GDM1 (cell line): ENCODE data around the gene DYNLL2.
"Not testable (repeated sequence)": the region's sequence is repeated elsewhere in the genome, so short reads cannot be mapped to it uniquely, and the experiment has no call there.

ENCODE experiments used
- DNase-seq: peaks from one replicate; lab custom pipeline; 2025; lab: John Stamatoyannopoulos, UW

The DYNLL2 gene

DNA sequence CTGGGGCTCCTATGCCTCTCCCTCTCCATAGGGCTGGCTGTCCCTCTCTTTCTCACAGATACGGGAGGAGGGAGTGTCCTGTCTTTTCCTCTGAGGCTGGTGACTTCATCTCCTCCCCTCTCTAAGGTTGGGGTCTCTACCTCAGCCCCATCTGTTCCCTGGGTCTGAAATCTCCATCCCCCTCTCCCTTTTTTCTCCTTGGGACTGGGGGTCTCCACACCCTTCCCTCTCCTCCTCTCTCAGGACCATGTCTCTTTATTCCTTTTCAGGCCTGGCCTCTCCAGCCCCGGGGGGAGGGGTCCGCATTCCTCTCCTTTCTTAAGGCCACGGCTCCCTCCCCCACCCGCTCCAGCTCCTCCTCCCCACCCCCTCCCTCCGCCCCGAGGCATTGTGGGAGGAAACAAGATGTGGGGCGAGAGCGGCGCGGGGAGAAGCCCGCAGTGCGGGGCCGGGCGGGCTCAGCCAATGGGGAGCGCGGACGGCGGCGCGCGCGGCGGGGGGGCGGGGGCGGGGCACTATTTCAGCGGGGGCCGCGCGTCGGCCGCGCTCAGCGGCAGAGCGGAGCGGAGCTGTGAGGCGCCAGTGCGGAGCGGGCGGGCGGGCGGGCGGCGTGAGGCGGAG is at the start of gene DYNLL2:
DYNLL2 (plus strand) TSS at position 550 of the 621 bp plus-strand sequence. CDS start 3,672 bp downstream, outside the sequence.
- peak; percentile 85 for DNase-seq

DNA sequence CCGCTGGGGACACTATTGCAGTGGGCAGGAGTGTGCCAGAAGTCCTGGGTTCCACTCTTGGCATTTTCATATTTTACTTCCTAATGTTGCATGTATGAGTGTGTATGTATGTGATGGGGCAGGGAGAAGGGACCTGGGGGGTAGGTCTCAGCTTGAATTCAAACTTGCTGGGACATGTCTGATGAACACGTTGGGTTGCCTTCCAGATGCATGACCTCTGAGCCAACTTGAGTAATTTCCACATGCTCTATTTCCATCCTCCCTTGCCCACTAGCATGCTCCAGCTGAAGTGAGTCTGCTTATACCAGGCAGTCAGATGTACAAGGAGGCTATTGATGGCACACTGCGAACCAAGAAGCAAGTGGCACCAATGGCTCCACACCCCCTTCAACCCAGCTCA is 43.2 kb upstream of the DYNLL2 start:
- no peak for DNase-seq

DNA sequence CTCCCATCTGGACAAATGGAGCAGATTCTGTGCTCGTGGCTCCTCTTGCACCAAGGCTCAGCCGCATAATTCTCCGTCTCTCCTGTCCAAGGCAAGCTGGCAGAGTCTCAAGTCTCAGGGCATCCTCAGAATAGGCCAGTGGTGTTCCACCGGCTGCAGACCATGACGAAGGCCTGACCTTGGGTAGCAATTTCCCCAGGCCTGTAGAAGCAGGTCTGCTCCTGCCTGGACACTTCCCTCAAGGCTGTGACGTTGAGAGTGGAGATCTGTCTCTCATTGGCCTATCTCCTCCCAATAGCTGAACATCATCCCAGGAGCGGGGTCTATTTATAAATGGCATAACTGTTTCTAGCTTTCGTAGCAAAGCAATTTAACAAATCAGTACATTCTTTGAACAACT is 42.8 kb upstream of the DYNLL2 start:
- DNase-seq: no peak

GRCh38 chr17:58041161-58041560 is 42.1 kb upstream of the DYNLL2 start:
- DNase-seq: no peak

DNA sequence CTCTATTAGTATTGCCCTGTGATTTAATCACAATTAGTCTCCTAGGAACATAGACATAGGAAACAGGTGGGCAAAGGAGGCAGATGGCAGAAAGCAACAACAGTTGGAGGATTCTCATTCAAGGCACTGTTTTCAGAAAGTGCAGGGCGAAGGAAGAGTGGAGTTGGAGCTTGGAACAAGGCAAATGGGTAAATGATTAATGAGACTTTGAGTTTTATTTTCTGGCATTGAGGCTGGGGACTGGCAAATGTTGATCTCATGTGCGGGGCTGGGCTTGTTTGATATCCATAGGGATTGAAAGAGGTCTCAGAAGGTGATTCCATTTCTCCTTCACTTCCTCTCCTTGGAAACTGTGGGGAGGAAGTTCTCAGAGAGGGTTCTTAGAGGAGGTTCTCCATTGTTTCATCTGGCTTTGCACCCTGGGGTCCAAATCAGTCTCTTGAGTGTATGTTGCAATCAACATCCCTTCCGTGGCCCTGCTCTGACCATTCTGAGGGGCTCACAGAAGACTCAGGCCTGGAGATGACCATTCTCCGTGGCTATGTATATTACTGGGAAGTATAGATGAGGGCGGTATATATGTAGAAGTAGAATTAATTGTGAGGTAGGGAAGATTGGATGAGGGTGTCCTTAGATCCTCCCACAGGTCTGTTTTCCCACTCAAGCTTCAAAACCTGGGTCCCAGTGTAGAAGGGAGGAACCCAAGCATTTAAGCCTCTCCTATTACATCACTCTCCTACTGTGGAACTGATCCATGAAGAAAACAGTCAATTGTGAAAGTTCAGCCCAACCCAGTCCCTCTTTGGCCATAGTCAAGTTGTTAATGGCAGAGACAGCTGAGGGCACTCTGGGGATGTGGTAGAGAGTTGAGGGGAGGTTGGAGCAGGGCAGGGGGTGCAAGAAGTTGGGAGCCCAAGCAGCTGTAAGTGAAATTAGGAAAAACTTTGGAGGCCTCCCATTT is 39.7 kb upstream of the DYNLL2 start:
- DNase-seq: no peak

DNA sequence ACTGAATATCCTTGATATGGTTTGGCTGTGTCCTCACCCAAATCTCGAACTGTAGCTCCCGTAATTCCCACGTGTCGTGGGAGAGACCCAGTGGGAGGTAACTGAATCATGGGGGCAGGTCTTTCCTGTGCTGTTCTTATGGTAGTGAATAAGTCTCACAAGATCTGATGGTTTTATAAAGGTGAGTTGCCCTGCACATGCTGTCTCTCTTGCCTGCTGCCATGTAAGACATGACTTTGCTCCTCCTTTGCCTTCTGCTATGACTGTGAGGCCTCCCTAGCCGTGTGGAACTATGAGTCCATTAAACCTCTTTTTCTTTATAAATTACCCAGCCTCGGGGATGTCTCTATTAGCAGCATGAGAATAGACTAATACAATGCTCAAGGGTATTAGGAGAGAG is 39.0 kb upstream of the DYNLL2 start:
- not testable (repeated sequence) for DNase-seq

GRCh38 chr17:58046239-58047094 is 36.8 kb upstream of the DYNLL2 start:
- DNase-seq: no peak

- DNase-seq: no peak
Measured at GRCh38 chr17:58047376-58048150, 35.7 kb upstream of the DYNLL2 start.

DNA sequence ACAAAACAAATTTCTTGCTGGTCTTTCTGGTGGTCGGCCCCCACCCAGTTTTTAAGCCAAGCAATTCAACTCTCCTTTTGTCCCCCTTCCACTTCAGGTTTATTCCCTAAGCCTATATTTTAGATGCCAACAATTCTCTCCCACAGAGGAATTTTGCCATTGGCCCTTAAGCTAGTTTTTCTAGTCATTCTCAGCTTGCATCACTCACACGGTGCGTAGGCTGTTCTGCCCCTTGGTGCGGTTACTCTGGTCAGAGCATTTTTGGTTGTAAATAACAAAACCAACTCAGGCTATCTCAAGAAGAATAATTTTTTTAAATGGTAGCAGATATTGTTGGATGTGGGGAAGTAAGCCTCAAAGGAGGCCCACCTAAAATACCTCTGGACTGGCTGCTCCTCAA is 33.7 kb upstream of the DYNLL2 start:
- no peak for DNase-seq

DNA sequence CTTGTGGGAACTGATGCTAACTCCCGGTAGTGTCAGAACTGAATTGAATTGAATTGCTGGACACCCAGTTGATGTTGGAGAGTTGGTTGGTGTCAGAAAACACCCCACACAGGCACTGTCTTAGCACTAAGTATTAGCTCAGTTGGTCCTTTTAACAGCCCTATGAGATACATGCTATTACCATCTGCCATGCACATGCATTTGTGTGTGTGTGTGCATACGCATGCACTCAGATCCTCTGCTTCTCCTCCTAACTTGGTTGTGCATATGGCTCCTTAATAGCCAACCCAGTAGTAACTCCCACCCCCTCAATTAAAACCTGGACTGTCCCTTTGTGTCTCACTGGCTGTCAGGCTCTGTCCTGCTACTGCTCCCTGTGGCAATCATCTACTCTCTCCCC is 32.3 kb upstream of the DYNLL2 start:
- no peak for DNase-seq

DNA sequence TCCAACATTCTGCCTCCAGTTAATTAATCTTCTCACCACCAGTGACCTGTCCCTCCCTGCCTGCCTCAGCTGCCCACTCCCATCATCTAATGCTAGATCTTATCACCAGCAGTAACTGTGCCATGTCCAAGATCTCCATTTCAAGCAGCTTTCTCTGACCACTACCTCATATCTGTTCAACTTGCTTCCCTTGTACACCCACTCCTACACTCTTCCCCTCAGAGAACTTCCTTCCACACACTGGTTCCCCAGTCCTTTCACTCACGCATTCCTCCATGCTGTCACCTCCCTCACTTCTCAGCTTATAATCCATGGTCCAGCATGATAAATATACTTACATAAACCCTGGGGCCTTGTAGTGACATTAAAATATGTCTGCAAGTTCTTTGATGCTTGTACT is 31.8 kb upstream of the DYNLL2 start:
- DNase-seq: no peak

GRCh38 chr17:58052407-58052806 is 30.8 kb upstream of the DYNLL2 start:
- DNase-seq: no peak

GRCh38 chr17:58052945-58053715 is 30.1 kb upstream of the DYNLL2 start:
- DNase-seq: no peak

GRCh38 chr17:58054641-58055040 is 28.6 kb upstream of the DYNLL2 start:
- no peak for DNase-seq

- DNase-seq: no peak
Measured at GRCh38 chr17:58056476-58056875, 26.7 kb upstream of the DYNLL2 start.

GRCh38 chr17:58059141-58059540 is 24.1 kb upstream of the DYNLL2 start:
- no peak for DNase-seq

DNA sequence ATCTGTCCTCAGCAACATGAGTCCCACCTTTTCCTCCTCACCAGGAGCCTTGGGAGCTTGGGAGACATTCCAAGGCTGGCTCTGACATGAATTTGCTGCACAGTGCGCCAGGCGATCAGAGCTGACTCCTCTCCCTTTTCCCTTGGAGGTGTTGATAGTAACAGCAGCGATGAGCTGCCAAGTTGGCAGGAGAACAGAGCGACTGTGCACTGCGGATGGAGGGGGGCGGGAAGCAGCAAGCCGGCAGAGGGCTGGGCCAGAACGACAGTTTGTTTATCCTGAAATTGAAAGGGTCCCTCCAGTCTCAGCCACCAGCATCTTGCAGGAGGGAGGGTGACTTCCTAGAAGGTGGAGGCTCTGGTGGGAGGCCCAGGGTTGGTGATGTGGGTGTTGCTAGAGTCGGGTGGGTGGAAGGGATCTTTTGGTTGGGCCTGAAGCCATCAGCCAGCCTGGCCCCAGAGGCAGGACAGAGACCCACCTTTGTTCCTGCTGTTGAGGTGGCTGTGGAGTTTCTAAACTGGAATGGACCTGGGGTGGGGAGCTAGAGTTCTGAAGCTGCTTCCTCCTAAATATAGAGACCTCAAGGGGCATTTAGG is 22.5 kb upstream of the DYNLL2 start:
- no peak for DNase-seq

- DNase-seq: no peak
Measured at GRCh38 chr17:58061672-58062071, 21.5 kb upstream of the DYNLL2 start.

GRCh38 chr17:58065238-58065637 is 18.0 kb upstream of the DYNLL2 start:
- DNase-seq: no peak

DNA sequence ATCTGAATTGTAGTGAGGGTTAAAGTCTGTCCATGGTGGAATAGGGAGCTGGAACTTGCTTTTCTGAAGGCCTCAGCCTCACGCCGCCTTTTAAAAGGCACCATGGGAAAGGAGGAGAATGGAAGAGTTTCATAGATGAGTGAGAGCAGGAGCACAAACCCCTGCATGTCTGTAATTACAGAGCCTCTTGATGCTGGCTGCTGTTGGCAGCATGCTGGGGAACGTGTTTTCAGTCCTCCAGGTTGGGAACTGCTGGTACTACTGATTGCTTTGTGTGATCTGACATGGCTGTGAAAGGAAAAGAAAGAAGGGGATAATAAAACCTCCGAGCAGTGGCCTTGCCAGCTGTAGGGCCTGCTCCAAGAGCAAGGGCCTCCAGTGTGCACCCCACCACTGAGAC is 16.8 kb upstream of the DYNLL2 start:
- DNase-seq: no peak
